Right lobe of liver (tissue), 4 donors: Measurements from ENCODE around the gene CD200R1L.

Source experiments
- POLR2A ChIP-seq: fragments of 450-650 bp; IDR thresholded peaks from one replicate; pipeline ENCODE4 v1.6.1; 2017; ENCODE audit warnings: antibody characterized with exemption, mild to moderate bottlenecking
- TF ChIP-seq, protein P1 (sequence below), 4 donors: fragments of 200-600 bp in 3 of 4; fragments of 450-650 bp in 1 of 4; IDR thresholded peaks; one replicate each; pipeline versions ENCODE4 v1.5.1 to v1.8.0; 2016 to 2022; ENCODE audit warnings: antibody characterized with exemption in 4 of 4, mild to moderate bottlenecking in 2 of 4
- donor health status: DM: no; HTN: no; CAD: no.
- donor health status: DM: no; HTN: no; CAD: no.
- donor health status: DM: no; HTN: yes; CAD: no.

DNA sequence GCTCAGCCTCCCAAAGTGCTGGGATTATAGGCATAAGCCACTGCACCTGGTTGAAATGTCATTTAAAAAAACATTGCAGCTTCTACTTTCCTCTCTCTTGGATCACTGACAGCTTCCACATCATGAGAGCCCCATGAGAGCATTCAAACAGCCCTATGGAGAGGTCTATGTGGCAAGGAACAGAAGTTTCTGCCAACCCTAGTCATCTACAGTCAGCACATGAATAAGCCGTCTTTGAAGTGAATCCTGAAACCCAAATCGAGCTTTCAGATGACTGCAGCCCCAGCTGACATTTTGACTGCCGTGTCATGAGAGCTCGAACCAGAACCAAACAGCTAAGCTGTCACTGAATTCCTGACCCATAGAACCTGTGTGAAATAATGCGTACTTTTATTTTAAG lies 39.8 kb downstream of the CD200R1L start:
- TF ChIP-seq, protein P1, sequence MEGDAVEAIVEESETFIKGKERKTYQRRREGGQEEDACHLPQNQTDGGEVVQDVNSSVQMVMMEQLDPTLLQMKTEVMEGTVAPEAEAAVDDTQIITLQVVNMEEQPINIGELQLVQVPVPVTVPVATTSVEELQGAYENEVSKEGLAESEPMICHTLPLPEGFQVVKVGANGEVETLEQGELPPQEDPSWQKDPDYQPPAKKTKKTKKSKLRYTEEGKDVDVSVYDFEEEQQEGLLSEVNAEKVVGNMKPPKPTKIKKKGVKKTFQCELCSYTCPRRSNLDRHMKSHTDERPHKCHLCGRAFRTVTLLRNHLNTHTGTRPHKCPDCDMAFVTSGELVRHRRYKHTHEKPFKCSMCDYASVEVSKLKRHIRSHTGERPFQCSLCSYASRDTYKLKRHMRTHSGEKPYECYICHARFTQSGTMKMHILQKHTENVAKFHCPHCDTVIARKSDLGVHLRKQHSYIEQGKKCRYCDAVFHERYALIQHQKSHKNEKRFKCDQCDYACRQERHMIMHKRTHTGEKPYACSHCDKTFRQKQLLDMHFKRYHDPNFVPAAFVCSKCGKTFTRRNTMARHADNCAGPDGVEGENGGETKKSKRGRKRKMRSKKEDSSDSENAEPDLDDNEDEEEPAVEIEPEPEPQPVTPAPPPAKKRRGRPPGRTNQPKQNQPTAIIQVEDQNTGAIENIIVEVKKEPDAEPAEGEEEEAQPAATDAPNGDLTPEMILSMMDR (IDR thresholded peaks at IDR 0.05): no peak
- TF ChIP-seq POLR2A: no peak
